ENCODE data around the gene SORL1.

Gene SORL1

DNA sequence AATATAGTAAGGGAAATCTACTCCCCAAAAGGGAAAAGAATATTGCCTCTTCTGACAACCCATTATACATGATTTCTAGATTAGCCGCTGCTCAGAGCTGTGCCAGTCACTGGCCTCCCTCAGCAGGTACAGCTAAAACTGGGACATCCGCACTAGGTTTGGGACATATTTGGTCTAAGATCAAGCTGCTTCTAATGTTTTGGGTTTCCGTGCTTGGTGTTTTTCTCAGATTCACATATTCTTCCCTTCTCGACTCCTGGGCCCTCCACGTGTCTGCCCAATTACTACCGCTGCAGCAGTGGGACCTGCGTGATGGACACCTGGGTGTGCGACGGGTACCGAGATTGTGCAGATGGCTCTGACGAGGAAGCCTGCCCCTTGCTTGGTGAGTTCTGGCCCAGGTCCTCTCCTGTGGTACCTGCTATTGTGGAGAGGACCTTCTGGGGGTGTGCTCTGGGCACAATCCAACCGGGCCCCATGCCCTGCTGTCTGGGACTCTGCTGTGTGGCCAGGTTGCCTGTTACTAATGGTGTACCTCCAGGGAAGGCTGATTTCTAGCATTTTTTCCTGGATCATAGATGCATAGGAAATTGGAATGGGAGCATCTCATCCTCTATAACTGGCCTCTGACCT lies 138.8 kb downstream of the SORL1 start:
- no peak overlapping the region for H3K4me3 ChIP-seq (ENCODE audit: low read depth, low read length)
- DNase-seq (ENCODE audit: low read depth): no peak
- TF ChIP-seq, protein P1, sequence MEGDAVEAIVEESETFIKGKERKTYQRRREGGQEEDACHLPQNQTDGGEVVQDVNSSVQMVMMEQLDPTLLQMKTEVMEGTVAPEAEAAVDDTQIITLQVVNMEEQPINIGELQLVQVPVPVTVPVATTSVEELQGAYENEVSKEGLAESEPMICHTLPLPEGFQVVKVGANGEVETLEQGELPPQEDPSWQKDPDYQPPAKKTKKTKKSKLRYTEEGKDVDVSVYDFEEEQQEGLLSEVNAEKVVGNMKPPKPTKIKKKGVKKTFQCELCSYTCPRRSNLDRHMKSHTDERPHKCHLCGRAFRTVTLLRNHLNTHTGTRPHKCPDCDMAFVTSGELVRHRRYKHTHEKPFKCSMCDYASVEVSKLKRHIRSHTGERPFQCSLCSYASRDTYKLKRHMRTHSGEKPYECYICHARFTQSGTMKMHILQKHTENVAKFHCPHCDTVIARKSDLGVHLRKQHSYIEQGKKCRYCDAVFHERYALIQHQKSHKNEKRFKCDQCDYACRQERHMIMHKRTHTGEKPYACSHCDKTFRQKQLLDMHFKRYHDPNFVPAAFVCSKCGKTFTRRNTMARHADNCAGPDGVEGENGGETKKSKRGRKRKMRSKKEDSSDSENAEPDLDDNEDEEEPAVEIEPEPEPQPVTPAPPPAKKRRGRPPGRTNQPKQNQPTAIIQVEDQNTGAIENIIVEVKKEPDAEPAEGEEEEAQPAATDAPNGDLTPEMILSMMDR (conservative IDR thresholded peaks at IDR 0.05; ENCODE audit: low read depth, low read length): no peak

DNA sequence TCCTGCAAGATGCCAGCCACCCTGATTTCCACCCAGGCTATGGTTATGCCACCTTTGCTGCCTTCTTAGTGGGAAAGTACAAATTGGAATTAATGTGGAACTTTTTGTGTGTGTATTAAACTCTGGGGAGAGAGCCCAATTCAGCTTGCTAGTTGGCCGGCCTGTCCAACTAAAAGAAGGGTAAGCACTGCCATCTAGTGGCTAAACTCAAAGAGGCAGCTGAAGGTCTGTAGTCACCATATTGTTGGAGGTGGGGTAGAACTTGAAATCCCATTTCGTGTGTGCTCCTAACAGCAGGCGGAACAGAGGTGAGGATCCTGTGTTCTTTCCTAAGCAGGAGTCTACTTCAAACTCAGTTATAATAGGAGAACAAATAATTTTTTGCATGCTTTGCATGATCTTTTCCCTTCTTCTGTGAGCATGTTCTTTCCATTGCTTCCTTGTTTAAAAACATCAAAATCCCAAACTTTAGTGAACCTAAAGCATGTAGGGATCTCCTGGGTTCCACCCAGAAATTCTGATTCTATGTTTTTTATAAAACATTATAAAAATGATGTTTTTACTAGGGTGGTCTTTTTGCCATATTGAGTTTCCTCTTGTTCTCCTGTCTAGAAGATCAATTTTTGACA lies 139.4 kb downstream of the SORL1 start:
- no peak overlapping the region for H3K4me3 ChIP-seq (ENCODE audit: low read depth, low read length)
- DNase-seq (ENCODE audit: low read depth): peak; percentile 88
- TF ChIP-seq, protein P1 (conservative IDR thresholded peaks at IDR 0.05; ENCODE audit: low read depth, low read length): peak; percentile 92

DNA sequence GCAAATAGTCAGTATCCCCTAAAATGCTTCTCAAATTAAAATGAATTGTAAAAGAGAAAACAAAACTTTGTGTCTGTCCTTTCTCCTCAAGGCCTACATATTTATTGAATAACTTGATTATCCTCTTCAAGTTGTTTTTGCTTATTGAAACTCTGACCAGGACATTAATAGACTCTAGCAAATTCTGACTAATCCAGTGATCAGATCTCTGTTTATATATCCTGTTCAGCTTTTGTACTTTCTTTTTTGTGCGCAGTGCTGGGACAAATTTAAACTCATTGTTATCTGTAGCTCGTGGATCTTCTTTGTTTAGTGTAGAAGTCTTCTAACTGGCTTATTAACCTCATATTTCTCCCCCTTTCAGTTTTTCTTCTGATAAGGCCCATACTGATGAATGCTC lies 140.6 kb downstream of the SORL1 start:
- no peak for DNase-seq (ENCODE audit: low read depth)
- TF ChIP-seq, protein P1 (conservative IDR thresholded peaks at IDR 0.05; ENCODE audit: low read depth, low read length): no peak
- H3K4me3 ChIP-seq (ENCODE audit: low read depth, low read length): no peak overlapping the region

DNA sequence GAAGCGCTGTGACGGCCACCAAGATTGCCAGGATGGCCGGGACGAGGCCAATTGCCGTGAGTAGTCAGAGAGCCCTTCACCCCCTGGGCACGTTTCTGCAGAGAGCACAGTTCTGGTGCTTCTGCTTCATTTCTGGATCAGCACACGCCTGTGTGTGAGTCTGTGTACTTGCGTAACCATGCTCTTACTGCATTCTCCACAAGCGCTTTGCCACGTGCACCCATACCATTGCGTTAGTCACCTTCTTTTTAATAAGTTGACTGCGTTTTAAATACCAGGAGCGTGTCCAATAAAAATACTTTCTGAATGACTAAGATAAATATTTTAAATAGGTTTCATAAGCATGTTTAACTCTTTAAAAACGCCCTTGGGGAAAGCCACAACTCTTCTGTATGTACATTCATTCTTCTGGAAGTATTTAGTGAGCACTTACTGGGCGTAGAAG lies 143.6 kb downstream of the SORL1 start:
- TF ChIP-seq, protein P1 (conservative IDR thresholded peaks at IDR 0.05; ENCODE audit: low read depth, low read length): no peak
- peak; percentile 98 for DNase-seq (ENCODE audit: low read depth)
- H3K4me3 ChIP-seq (ENCODE audit: low read depth, low read length): no peak overlapping the region

DNA sequence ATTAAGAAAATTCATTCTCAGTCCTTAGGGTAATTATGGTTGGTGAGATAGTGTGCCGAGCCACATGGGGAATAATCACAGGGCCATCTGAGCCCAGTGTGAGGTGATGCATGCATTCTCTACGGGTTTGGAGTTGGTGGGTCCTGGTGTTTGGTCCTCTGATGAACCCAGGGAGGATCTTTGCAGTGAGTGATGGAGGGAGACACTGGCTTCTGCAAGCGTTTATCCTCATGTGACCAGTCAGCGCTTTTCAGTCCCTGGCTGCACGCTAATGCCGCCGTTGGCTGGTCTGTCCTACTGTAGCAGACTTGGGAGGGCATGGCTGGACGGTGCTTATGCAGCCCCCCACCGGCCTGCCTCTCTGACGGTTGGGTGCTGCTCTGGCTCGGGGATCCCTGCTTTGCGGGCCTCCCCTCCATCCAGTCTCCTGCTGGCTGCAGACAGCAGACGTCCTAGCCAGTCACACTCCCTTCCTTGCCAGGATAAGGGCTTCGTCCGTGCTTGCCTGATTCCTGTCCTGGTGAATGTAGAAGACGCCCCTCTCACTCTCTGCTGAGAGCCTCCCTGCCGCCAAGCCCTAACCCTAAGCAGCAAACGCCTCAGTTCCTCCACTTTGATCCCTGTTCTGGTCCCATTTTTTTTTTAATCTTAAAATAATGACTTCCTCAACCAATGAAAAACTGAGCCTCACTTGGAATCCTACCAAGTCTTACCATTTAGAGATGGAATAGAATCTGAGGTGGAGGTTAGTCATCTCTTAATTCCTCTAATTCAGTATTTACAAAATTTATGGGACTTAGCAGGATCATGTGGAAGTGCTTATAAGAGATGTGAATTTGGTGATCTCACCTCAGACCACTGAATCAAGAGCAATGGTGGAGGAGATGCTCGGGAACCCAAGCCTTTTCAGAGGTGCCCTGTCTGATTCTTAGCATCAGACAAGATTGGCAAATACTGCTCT lies 144.4 kb downstream of the SORL1 start:
- no peak overlapping the region for H3K4me3 ChIP-seq (ENCODE audit: low read depth, low read length)
- TF ChIP-seq, protein P1 (conservative IDR thresholded peaks at IDR 0.05; ENCODE audit: low read depth, low read length): no peak
- no peak for DNase-seq (ENCODE audit: low read depth)

DNA sequence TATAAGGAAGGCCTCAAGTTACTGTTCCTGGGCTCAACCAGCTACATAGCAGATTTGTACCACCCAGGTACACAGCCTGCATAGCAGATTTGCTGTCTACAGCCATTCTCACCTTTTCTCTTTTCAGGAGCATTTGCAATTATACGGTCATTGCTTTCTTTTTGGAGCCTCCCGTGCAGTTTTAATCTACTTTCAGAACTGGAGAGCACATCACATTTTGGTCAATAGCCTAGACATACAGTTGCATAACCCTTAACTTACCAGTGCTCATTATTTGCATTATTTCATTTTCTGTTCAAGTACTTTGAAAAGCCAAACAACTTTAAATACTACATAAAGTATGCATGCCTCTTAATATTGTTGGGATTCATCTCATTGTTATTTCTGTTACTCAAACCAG lies 151.2 kb downstream of the SORL1 start:
- no peak for DNase-seq (ENCODE audit: low read depth)
- TF ChIP-seq, protein P1 (conservative IDR thresholded peaks at IDR 0.05; ENCODE audit: low read depth, low read length): no peak

More for the DNA sequence above, 151.2 kb downstream of the SORL1 start:
- no peak overlapping the region for H3K4me3 ChIP-seq (ENCODE audit: low read depth, low read length)
